Nephron progenitor cell (in vitro differentiated cells): ENCODE data around the gene TP53BP1.

Source experiments
- DNase-seq: peaks from one replicate; pipeline ENCODE4 v3.0.0; 2021
- H3K27ac Mint-ChIP-seq: 2 replicates; pipeline ENCODE4 v1.8.0; 2021; ENCODE audit warnings: mild to moderate bottlenecking, moderate library complexity, mixed read lengths
- H3K27me3 Mint-ChIP-seq: 2 replicates; pipeline ENCODE4 v1.8.0; 2021; ENCODE audit warnings: mild to moderate bottlenecking, low read depth, mixed read lengths; ENCODE audit not compliant: poor library complexity
- H3K36me3 Mint-ChIP-seq: 2 replicates; pipeline ENCODE4 v1.8.0; 2021; ENCODE audit warnings: low read depth, mixed read lengths
- H3K4me1 Mint-ChIP-seq: 2 replicates; pipeline ENCODE4 v1.8.0; 2021; ENCODE audit warnings: mixed read lengths
- H3K4me3 Mint-ChIP-seq: 2 replicates; pipeline ENCODE4 v1.8.0; 2021; ENCODE audit warnings: mild to moderate bottlenecking, moderate library complexity, mixed read lengths
- H3K9me3 Mint-ChIP-seq: 2 replicates; pipeline ENCODE4 v1.8.0; 2021; ENCODE audit warnings: mild to moderate bottlenecking, moderate library complexity, mixed read lengths
- CTCF ChIP-seq: fragments of 200-600 bp; sonication (generic); IDR thresholded peaks from 2 replicates; pipeline ENCODE4 v1.5.0; 2021; ENCODE audit warnings: antibody characterized with exemption

TP53BP1 gene

GRCh38 chr15:43513550-43513949 is 20.6 kb upstream of the TP53BP1 start:
- no peaks in the 10 kb centered on the region for H3K9me3 Mint-ChIP-seq
- TF ChIP-seq CTCF = no peak
- H3K4me3 Mint-ChIP-seq = no peak overlapping the region
- no peak overlapping the region for H3K27ac Mint-ChIP-seq
- H3K36me3 Mint-ChIP-seq = no peaks in the 10 kb centered on the region
- no peak for DNase-seq
- H3K27me3 Mint-ChIP-seq = peaks cover 14% of the 10 kb centered on the region
- peaks cover 85% of the 10 kb centered on the region for H3K4me1 Mint-ChIP-seq

- DNase-seq = peak; percentile 25
- Mint-ChIP-seq H3K4me1 (peaks cover 69% of the 10 kb centered on the region), H3K9me3 (no peaks in the 10 kb centered on the region), H3K4me3 (peak overlapping the region; percentile 92), H3K36me3 (no peaks in the 10 kb centered on the region), H3K27ac (peak overlapping the region; percentile 30), H3K27me3 (peaks cover 14% of the 10 kb centered on the region)
- no peak for TF ChIP-seq CTCF
Observed at GRCh38 chr15:43511012-43511885, 18.3 kb upstream of the TP53BP1 start.

- DNase-seq = peak; percentile 98
- H3K4me1 Mint-ChIP-seq = peaks cover 69% of the 10 kb centered on the region
Observed at GRCh38 chr15:43510200-43511011, 17.4 kb upstream of the TP53BP1 start.

GRCh38 chr15:43509660-43510199 is 16.8 kb upstream of the TP53BP1 start:
- DNase-seq = no peak
- Mint-ChIP-seq H3K4me1 (peaks cover 66% of the 10 kb centered on the region), H3K36me3 (no peaks in the 10 kb centered on the region), H3K27me3 (peaks cover 14% of the 10 kb centered on the region), H3K4me3 (peak overlapping the region; percentile 92), H3K9me3 (no peaks in the 10 kb centered on the region), H3K27ac (peak overlapping the region; percentile 95)
- no peak for TF ChIP-seq CTCF

More at GRCh38 chr15:43510200-43511011, 17.4 kb upstream of the TP53BP1 start:
- Mint-ChIP-seq H3K27ac (peak overlapping the region; percentile 93), H3K27me3 (peaks cover 14% of the 10 kb centered on the region), H3K36me3 (no peaks in the 10 kb centered on the region), H3K9me3 (no peaks in the 10 kb centered on the region), H3K4me3 (peak overlapping the region; percentile 92)
- TF ChIP-seq CTCF = peak; percentile 26

- H3K4me1 Mint-ChIP-seq = peaks cover 60% of the 10 kb centered on the region
- no peak for DNase-seq
Observed at GRCh38 chr15:43508991-43509659, 16.2 kb upstream of the TP53BP1 start.

More at GRCh38 chr15:43508991-43509659, 16.2 kb upstream of the TP53BP1 start:
- TF ChIP-seq CTCF = no peak
- Mint-ChIP-seq H3K27me3 (peaks cover 14% of the 10 kb centered on the region), H3K9me3 (no peaks in the 10 kb centered on the region), H3K27ac (peak overlapping the region; percentile 95), H3K4me3 (peak overlapping the region; percentile 92), H3K36me3 (no peaks in the 10 kb centered on the region)
